Measurements from ENCODE around the gene SLC13A3.

- TF ChIP-seq CTCF (conservative IDR thresholded peaks at IDR 0.05), result no peak
- no peak for TF ChIP-seq ZFX (IDR thresholded peaks at IDR 0.05)
Observed at GRCh38 chr20:46651091-46651962, at the start of gene SLC13A3.

Data from C4-2B (cell line).